IPS-20b (cell line): ENCODE measurements around the gene GGA1.

Experiments
- H3K27ac ChIP-seq: one replicate; pipeline ENCODE4 v1.5.1; 2013; ENCODE audit warnings: low read length
- H3K27me3 ChIP-seq: 2 replicates; pipeline ENCODE4 v1.6.1; 2013; ENCODE audit warnings: mild to moderate bottlenecking, low read length, inconsistent platforms; ENCODE audit not compliant: insufficient read depth
- H3K36me3 ChIP-seq: 2 replicates; pipeline ENCODE4 v1.6.1; 2013; ENCODE audit warnings: low read depth, mild to moderate bottlenecking, inconsistent platforms, low read length, moderate library complexity; ENCODE audit not compliant: insufficient read depth
- H3K4me1 ChIP-seq: 2 replicates; pipeline ENCODE4 v1.6.1; 2013; ENCODE audit warnings: mild to moderate bottlenecking, control low read depth, inconsistent platforms, low read length, moderate library complexity; ENCODE audit not compliant: insufficient read depth
- H3K4me3 ChIP-seq: 2 replicates; pipeline ENCODE4 v1.5.1; 2013; ENCODE audit warnings: mild to moderate bottlenecking, low read length, inconsistent platforms
- H3K9ac ChIP-seq: 2 replicates; pipeline ENCODE4 v1.6.1; 2013; ENCODE audit warnings: low read depth, mild to moderate bottlenecking, inconsistent platforms, low read length, moderate library complexity
- H3K9me3 ChIP-seq: 2 replicates; pipeline ENCODE4 v1.6.1; 2013; ENCODE audit warnings: mild to moderate bottlenecking, low read depth, low read length, inconsistent platforms; ENCODE audit not compliant: insufficient read depth

GGA1 gene

GRCh38 chr22:37566329-37566837 lies 42.3 kb upstream of the GGA1 start:
- Histone ChIP-seq H3K4me1 (peaks cover 31% of the 10 kb centered on the region), H3K27me3 (peaks cover 17% of the 10 kb centered on the region), H3K36me3 (no peaks in the 10 kb centered on the region), H3K9ac (no peak overlapping the region), H3K9me3 (no peaks in the 10 kb centered on the region), H3K27ac (no peak overlapping the region), H3K4me3 (no peak overlapping the region)

- Histone ChIP-seq H3K27ac (no peak overlapping the region), H3K4me3 (no peak overlapping the region), H3K27me3 (peaks cover 9% of the 10 kb centered on the region; the same call in 1 of the 2 replicates), H3K36me3 (no peaks in the 10 kb centered on the region), H3K4me1 (peaks cover 28% of the 10 kb centered on the region), H3K9me3 (no peaks in the 10 kb centered on the region), H3K9ac (no peak overlapping the region)
Measured at GRCh38 chr22:37566903-37567798, 41.5 kb upstream of the GGA1 start.

GRCh38 chr22:37568012-37568411 lies 40.6 kb upstream of the GGA1 start:
- no peak overlapping the region for H3K4me3 ChIP-seq
- peaks cover 26% of the 10 kb centered on the region for H3K4me1 ChIP-seq
- H3K9me3 ChIP-seq = no peaks in the 10 kb centered on the region
- H3K27me3 ChIP-seq = 0 out of 2 replicates have a peak, but pooled peaks cover under 1% of the 10 kb centered on the region
- no peak overlapping the region for H3K9ac ChIP-seq
- no peak overlapping the region for H3K27ac ChIP-seq
- H3K36me3 ChIP-seq = no peaks in the 10 kb centered on the region

DNA sequence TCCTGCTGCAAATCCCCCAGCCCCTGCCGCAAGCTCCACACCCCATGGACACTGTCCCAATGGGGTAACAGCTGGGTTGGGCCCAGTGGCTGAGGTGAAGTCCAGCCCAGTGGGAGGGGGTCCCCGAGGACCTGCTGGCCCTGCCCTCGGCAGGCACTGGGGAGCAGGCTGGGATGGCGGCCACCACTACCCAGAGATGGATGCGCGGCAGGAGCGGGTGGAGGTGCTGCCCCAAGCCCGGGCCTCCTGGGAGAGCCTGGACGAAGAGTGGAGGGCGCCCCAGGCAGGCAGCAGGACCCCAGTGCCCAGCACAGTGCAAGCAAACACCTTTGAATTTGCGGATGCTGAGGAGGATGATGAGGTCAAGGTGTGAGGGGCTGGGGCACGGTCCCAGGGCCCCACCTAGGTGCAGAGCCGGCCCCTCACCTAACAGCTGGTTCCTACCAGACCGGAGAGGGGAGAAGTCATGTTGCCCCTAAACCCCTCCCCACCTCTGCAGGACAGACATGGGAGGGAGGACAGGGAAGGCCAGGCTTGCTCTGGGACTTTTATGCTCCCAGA lies 40.1 kb upstream of the GGA1 start:
- Histone ChIP-seq H3K27me3 (no peaks in the 10 kb centered on the region), H3K9me3 (no peaks in the 10 kb centered on the region), H3K4me3 (no peak overlapping the region), H3K4me1 (peaks cover 21% of the 10 kb centered on the region), H3K27ac (no peak overlapping the region), H3K36me3 (no peaks in the 10 kb centered on the region), H3K9ac (no peak overlapping the region)

- H3K9ac ChIP-seq = no peak overlapping the region
- H3K27ac ChIP-seq = no peak overlapping the region
- no peaks in the 10 kb centered on the region for H3K36me3 ChIP-seq
- no peaks in the 10 kb centered on the region for H3K9me3 ChIP-seq
- H3K4me1 ChIP-seq = peaks cover 14% of the 10 kb centered on the region
- no peaks in the 10 kb centered on the region for H3K27me3 ChIP-seq
- no peak overlapping the region for H3K4me3 ChIP-seq
Measured at GRCh38 chr22:37569009-37569920, 39.4 kb upstream of the GGA1 start.

DNA sequence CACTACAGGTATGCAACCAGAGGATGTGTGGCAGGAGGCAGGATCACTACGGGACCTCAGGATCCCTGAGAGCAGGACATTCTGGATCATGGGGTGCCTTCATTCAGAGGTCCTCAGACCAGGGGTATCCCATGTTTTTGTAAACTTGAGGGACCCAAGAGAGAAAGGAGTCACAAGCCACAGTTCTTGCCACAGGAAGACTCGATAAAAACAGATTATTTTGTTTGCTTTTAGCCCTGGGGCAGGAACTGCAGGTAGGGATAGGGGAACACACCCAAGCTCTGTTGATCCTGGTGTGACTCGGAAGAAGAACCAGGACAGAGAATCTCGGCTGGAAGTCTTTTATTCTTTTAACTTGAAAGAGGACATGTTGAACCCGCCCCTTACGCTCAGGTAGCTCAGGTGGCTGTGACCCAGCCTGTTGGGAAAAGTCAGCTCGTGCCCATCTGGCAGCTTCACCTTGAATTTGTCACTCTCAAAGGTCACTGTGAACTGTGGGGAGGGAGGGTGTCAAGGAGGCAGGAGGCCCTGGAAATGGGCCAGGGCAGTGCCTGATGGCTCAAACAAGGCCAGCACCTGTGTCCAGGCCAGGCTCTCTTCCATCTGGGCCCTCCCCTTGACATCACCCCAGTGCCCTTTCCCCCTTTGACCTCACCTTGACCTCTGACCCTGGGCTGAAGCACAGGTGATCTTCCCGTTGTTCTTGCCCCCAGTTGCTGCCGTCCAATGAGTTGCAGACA lies 38.5 kb upstream of the GGA1 start:
- H3K4me1 ChIP-seq = peaks cover 11% of the 10 kb centered on the region
- H3K27me3 ChIP-seq = no peaks in the 10 kb centered on the region
- H3K36me3 ChIP-seq = no peaks in the 10 kb centered on the region
- H3K9ac ChIP-seq = no peak overlapping the region
- H3K9me3 ChIP-seq = no peaks in the 10 kb centered on the region
- no peak overlapping the region for H3K4me3 ChIP-seq
- no peak overlapping the region for H3K27ac ChIP-seq

DNA sequence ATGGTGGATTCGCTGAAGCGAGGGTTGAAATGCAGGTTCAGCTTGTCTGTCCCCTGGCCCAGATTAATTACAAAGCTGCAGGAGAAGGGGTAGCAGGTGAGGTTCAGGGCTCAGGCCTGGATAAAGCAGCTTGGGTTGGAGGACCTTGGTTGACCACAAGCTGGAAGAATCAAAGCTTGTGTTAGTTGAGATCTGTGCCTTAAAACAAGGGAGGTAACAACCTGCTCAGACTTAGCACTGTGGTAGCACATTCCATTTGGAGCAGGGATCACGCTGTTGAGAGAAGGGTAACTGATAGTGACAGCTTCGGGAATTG lies 38.0 kb upstream of the GGA1 start:
- no peak overlapping the region for H3K9ac ChIP-seq
- H3K4me1 ChIP-seq = peaks cover 11% of the 10 kb centered on the region
- no peaks in the 10 kb centered on the region for H3K27me3 ChIP-seq
- H3K9me3 ChIP-seq = no peaks in the 10 kb centered on the region
- no peak overlapping the region for H3K27ac ChIP-seq
- no peaks in the 10 kb centered on the region for H3K36me3 ChIP-seq
- H3K4me3 ChIP-seq = no peak overlapping the region

DNA sequence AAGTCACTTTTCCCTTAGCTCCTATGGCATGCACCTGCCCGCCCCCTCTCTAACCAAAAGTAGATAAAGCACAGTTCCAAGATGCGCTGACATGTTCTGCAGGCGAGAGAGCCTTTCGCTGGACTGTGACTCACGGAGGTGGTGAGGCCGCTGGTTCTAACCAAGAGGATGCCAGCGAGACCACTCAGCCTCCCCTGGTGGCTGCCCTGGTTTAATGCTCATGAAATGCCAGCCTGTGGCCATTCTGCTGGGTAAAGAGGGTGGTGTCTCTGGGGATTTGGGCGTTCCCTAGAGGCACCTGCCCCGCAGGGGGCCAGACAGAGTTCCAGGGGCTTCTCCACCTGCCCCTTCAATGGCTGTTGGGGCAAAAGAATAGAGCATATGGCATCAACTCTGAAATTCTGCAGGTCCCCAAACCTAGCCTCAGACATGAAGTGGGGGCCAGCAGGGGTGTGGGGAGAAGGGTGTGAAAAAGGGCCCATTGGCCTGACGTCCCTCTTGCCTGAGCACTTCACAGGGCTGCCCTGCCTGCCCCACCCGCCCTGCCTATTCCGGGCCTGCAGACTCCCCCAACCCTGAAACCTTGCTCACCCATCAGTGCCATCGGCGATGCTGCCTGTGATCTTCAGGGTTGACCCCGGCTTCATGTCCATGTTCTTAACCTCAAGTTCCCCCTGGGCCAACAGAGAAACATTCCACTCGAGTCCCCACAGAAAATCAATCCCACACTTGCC lies 37.2 kb upstream of the GGA1 start:
- no peaks in the 10 kb centered on the region for H3K36me3 ChIP-seq
- peaks cover 11% of the 10 kb centered on the region for H3K4me1 ChIP-seq
- H3K27ac ChIP-seq = no peak overlapping the region
- H3K9ac ChIP-seq = no peak overlapping the region
- H3K4me3 ChIP-seq = no peak overlapping the region
- H3K9me3 ChIP-seq = no peaks in the 10 kb centered on the region
- H3K27me3 ChIP-seq = no peaks in the 10 kb centered on the region

DNA sequence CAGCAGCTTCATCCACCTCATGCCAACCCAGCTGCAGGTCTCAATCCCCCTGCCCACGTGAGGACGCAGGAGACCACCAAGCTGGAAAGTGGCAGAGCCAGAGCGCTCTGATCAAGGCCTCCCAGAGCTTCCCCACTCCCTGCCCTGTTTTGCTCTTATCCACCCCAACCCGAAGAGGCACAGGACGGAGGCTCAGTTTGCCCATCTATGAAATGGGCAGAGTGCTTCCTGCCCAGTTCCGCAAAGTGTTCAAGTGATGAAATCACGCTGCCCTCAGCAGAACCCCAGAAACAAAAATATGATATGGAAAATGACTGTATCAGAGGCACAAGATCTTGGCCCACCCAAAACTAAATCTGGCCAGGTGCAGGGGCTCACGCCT lies 36.7 kb upstream of the GGA1 start:
- no peaks in the 10 kb centered on the region for H3K9me3 ChIP-seq
- no peak overlapping the region for H3K4me3 ChIP-seq
- no peaks in the 10 kb centered on the region for H3K36me3 ChIP-seq
- H3K27me3 ChIP-seq = no peaks in the 10 kb centered on the region
- H3K4me1 ChIP-seq = peaks cover 11% of the 10 kb centered on the region
- no peak overlapping the region for H3K9ac ChIP-seq
- no peak overlapping the region for H3K27ac ChIP-seq

DNA sequence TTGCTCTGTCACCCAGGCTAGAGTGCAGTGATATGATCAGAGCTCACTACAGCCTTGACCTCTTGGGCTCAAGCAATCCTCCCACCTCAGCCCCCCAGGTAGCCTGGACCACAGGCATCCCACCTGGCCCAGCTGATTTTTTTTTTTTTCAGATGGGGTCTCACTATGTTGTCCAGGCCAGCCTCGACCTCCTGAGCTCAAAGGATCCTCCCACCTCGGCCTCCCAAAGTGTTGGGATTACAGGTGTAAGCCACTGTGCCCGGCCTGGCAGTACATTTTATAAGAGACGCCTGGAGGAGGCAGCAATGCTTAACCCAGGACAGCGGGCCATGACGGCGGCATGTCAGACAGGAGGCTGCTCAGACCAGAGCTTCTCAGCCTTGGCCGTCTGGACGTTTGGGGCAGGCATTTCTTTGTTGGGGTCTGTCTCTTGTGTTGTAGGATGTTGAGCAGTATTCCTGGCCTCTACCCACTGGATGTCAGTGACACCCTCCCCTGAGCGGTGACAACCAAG lies 33.1 kb upstream of the GGA1 start:
- no peak overlapping the region for H3K27ac ChIP-seq
- H3K27me3 ChIP-seq = no peaks in the 10 kb centered on the region
- no peak overlapping the region for H3K9ac ChIP-seq
- no peaks in the 10 kb centered on the region for H3K36me3 ChIP-seq
- no peaks in the 10 kb centered on the region for H3K9me3 ChIP-seq
- no peak overlapping the region for H3K4me3 ChIP-seq
- H3K4me1 ChIP-seq = no peaks in the 10 kb centered on the region; the same call in 1 of the 2 replicates
